PC-3 (cell line): Measurements from ENCODE around the gene MMP23B. TPM values are rescaled to one million over a fixed set of nuclear protein-coding genes. Genes with fewer than 3 reads are reported as not detected.
"Not testable (repeated sequence)": the region's sequence is repeated elsewhere in the genome, so short reads cannot be mapped to it uniquely, and the experiment has no call there.

Experiments used
- ATAC-seq: fragments of 200-7000 bp; cut with Tn5 transposase; 2 replicates; pipeline ENCODE4 v1.9.1; 2020; ENCODE audit warnings: mild to moderate bottlenecking, moderate library complexity
- BruUV-seq: library from RNA; stranded (reverse); fragments of 400-500 nt; replicated peaks from 2 replicates; lab custom pipeline; 2021; lab: Mats Ljungman, UMichigan
- CTCF ChIA-PET: fragments of 300-600 bp; sonication (Branson Sonifier 250); formaldehyde crosslinking; loops from one replicate; lab custom pipeline; 2022; ENCODE audit warnings: antibody characterized with exemption; lab: Charles Lee
- POLR2A ChIA-PET: fragments of 300-600 bp; sonication (Branson Sonifier 250); formaldehyde crosslinking; loops from one replicate; lab custom pipeline; 2022; ENCODE audit warnings: antibody characterized with exemption; ENCODE audit not compliant: unreplicated experiment; lab: Charles Lee
- DNase-seq: peaks from one replicate; pipeline ENCODE4 v3.0.0-alpha.2; 2015
- H2AFZ ChIP-seq: fragments of 300-600 bp; sonication (generic); 2 replicates; pipeline ENCODE4 v1.6.0; 2016; ENCODE audit warnings: antibody characterized with exemption, low read length
- H3F3A ChIP-seq: fragments of 300-600 bp; sonication (generic); one replicate; pipeline ENCODE4 v1.6.0; 2017; ENCODE audit warnings: antibody characterized with exemption, low read length, control low read depth, mild to moderate bottlenecking; ENCODE audit not compliant: unreplicated experiment
- H3K27ac ChIP-seq: fragments of 300-600 bp; sonication (generic); 2 replicates; pipeline ENCODE4 v1.5.1; 2016; ENCODE audit warnings: mild to moderate bottlenecking, low read length
- H3K27me3 ChIP-seq: fragments of 300-600 bp; sonication (generic); 2 replicates; pipeline ENCODE4 v1.6.1; 2016; ENCODE audit warnings: low read length, mixed read lengths
- H3K36me3 ChIP-seq: fragments of 300-600 bp; sonication (generic); 2 replicates; pipeline ENCODE4 v1.6.1; 2016; ENCODE audit warnings: low read depth, mixed run types, low read length, mixed read lengths
- H3K4me1 ChIP-seq: fragments of 300-600 bp; sonication (generic); 2 replicates; pipeline ENCODE4 v1.5.1; 2016; ENCODE audit warnings: low read length; ENCODE audit not compliant: insufficient read depth
- H3K4me2 ChIP-seq: fragments of 300-600 bp; sonication (generic); 2 replicates; pipeline ENCODE4 v1.6.0; 2016; ENCODE audit warnings: low read length
- H3K4me3 ChIP-seq: fragments of 300-600 bp; sonication (generic); 2 replicates; pipeline ENCODE4 v1.5.1; 2016; ENCODE audit warnings: mild to moderate bottlenecking, low read length, mixed read lengths
- H3K79me2 ChIP-seq: fragments of 300-600 bp; sonication (generic); 2 replicates; pipeline ENCODE4 v1.6.1; 2017; ENCODE audit warnings: low read length, mixed read lengths
- H3K9ac ChIP-seq: fragments of 300-600 bp; sonication (generic); 2 replicates; pipeline ENCODE4 v1.6.0; 2016; ENCODE audit warnings: mild to moderate bottlenecking, low read length
- H3K9me2 ChIP-seq: fragments of 300-600 bp; sonication (generic); replicated peaks from 2 replicates; pipeline ENCODE4 v1.6.1; 2016; ENCODE audit warnings: mixed run types, low read length, mixed read lengths
- H3K9me3 ChIP-seq: fragments of 300-600 bp; sonication (generic); 2 replicates; pipeline ENCODE4 v1.6.1; 2016; ENCODE audit warnings: low read length, mixed read lengths
- H4K20me1 ChIP-seq: fragments of 300-600 bp; sonication (generic); 2 replicates; pipeline ENCODE4 v1.6.1; 2016; ENCODE audit warnings: low read length, mixed read lengths
- CTCF ChIP-seq: fragments of 300-600 bp; sonication (generic); conservative IDR thresholded peaks from 2 replicates; pipeline ENCODE4 v1.5.1; 2017; ENCODE audit warnings: antibody characterized with exemption, low read depth, mild to moderate bottlenecking, low read length
- EZH2 ChIP-seq: fragments of 300-600 bp; sonication (generic); IDR thresholded peaks from one replicate; pipeline ENCODE4 v1.6.1; 2017; ENCODE audit warnings: antibody characterized with exemption, mild to moderate bottlenecking, low read length; ENCODE audit not compliant: unreplicated experiment
- EZH2phosphoT487 ChIP-seq: fragments of 300-600 bp; sonication (generic); IDR thresholded peaks from 2 replicates; pipeline ENCODE4 v1.6.1; 2018; ENCODE audit warnings: mild to moderate bottlenecking, antibody characterized with exemption, low read length, borderline replicate concordance
- intact Hi-C: fragments of 100-400 bp; cut with micrococcal nuclease; formaldehyde crosslinking; loops from 2 replicates; pipeline ENCODE4 v1.9.0; 2023
- total RNA-seq: library from RNA; depleted of rRNA; stranded (reverse); fragments of >200 nt; gene quantifications from 2 replicates; pipeline ENCODE4 v1.2.3, GENCODE V29; 2014

The MMP23B gene
- total RNA-seq, 1 experiment from 2014 or later: 28.4 TPM

DNA sequence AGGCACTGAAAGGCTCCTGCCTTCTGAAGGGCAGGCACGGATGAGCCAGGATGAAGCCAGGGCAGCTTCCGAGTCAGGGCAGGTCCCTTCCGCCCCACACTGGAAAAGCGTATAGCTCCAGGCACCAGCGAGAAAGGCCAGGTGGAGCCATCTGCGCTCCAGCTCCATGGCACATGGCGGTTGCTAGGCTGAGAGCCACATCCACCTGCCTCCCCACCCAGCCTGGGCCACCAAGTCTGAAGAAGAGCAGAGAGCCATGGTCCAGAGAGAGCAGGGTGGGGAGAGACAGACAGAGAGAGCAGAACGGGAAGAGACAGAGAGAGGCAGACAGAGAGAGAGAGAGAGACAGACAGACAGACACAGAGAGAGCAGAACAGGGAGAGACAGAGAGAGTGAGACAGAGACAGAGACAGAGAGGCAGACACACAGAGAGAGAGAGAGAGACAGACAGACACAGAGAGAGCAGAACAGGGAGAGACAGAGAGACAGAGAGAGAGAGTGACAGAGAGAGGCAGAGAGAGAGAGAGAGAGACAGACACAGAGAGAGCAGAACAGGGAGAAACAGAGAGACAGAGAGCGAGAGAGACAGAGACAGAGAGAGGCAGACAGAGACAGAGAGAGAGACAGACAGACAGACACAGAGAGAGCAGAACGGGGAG is 37.2 kb upstream of the MMP23B start:
- DNase-seq (no peak), ATAC-seq (peak; percentile 29)
- H3K9me3 ChIP-seq: no peaks in the 10 kb centered on the region
- H3F3A ChIP-seq: no peaks in the 10 kb centered on the region
- intact Hi-C loops: no loop called here
- no peaks in the 10 kb centered on the region for H3K27me3 ChIP-seq
- no peak overlapping the region for H3K9ac ChIP-seq
- CTCF ChIA-PET: no interaction called here
- no peak overlapping the region for H3K27ac ChIP-seq
- no peaks in the 10 kb centered on the region for H3K9me2 ChIP-seq
- no peaks in the 10 kb centered on the region for H3K79me2 ChIP-seq
- no peak for TF ChIP-seq EZH2
- TF ChIP-seq CTCF: no peak
- TF ChIP-seq EZH2phosphoT487: no peak
- H3K4me1 ChIP-seq: peaks cover 9% of the 10 kb centered on the region
- POLR2A ChIA-PET: no interaction called here
- H2AFZ ChIP-seq: no peak overlapping the region
- no peak overlapping the region for H3K4me2 ChIP-seq
- no peak overlapping the region for H3K4me3 ChIP-seq
- no peaks in the 10 kb centered on the region for H4K20me1 ChIP-seq
- no TSS peak for BruUV-seq
- H3K36me3 ChIP-seq: no peaks in the 10 kb centered on the region

DNA sequence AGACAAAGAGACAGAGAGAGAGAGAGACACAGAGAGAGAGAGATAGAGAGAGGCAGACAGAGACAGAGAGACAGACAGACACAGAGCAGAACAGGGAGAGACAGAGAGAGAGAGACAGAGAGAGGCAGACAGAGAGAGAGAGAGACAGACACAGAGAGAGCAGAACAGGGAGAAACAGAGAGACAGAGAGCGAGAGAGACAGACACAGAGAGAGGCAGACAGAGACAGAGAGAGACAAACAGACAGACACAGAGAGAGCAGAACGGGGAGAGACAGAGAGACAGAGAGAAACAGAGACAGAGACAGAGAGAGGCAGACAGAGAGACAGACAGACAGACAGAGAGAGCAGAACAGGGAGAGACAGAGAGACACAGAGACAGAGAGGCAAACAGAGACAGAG is 36.6 kb upstream of the MMP23B start:
- POLR2A ChIA-PET, H3K27ac ChIP-seq, DNase-seq, intact Hi-C loops, H3K27me3 ChIP-seq, H3K9me3 ChIP-seq, BruUV-seq, H3K79me2 ChIP-seq, H3K4me2 ChIP-seq, H3K4me3 ChIP-seq, ATAC-seq, H4K20me1 ChIP-seq, H3K9me2 ChIP-seq, H3K36me3 ChIP-seq, H3K4me1 ChIP-seq, H3K9ac ChIP-seq, CTCF ChIA-PET, H3F3A ChIP-seq, H2AFZ ChIP-seq: not testable (repeated sequence)

DNA sequence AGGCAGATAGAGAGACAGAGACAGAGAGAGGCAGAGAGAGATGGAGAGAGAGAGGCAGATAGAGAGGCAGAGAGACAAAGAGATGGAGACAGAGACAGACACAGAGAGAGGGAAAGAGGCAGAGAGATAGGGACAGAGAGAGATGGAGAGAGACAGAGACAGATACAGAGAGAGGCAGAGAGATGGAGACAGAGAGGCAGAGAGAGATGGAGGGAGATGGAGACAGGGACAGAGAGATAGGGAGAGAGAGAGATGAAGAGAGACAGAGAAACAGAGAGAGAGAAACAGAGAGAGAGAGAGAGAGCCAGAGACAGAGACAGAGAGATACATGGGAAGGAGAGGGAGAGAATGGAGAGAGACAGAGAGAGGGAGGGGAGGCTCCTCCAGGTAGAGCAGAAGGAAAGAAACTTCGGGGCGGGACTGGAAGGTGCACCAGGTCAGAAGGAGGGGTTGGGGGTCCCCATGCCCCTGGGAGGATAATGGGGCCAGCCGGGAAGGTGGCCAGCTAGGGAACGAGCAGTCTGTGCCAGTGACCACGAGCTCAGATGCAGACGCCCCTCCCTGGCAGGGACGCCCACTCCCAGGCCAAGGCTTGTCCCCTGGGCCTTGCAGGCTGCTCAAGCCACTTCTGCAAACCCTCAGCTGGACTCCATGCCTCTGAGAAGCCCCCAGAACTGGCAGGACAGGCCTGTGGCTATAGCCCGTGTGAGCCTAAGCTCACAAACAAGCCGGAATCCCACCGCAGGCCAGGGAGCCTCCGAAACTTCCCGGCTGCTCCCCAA is 35.3 kb upstream of the MMP23B start:
- peaks cover 4% of the 10 kb centered on the region; the same call in 1 of the 2 replicates for H3K27me3 ChIP-seq
- H3K9me2 ChIP-seq: no peaks in the 10 kb centered on the region
- no peak overlapping the region for H3K4me2 ChIP-seq
- H3K4me3 ChIP-seq: no peak overlapping the region
- no peak; the same call in 1 of the 2 replicates for ATAC-seq
- H3F3A ChIP-seq: no peaks in the 10 kb centered on the region
- H4K20me1 ChIP-seq: no peaks in the 10 kb centered on the region
- DNase-seq: no peak
- intact Hi-C loops: no loop called here
- peaks cover 8% of the 10 kb centered on the region for H3K4me1 ChIP-seq
- TF ChIP-seq EZH2phosphoT487 (no peak), EZH2 (no peak), CTCF (no peak)
- no peak overlapping the region for H3K27ac ChIP-seq
- H3K36me3 ChIP-seq: no peaks in the 10 kb centered on the region
- no TSS peak for BruUV-seq
- H3K9me3 ChIP-seq: no peaks in the 10 kb centered on the region
- H3K79me2 ChIP-seq: no peaks in the 10 kb centered on the region
- H2AFZ ChIP-seq: no peak overlapping the region
- POLR2A ChIA-PET: interaction anchor here (0.5 kb wide), 1 partner anchor 25 kb away, joined by 9 read pairs; no protein-coding TSS in a partner anchor
- CTCF ChIA-PET: no interaction called here
- H3K9ac ChIP-seq: no peak overlapping the region
